ENCODE measurements around the gene NOL3. TPM values are rescaled to one million over a fixed set of nuclear protein-coding genes. Genes with fewer than 3 reads are reported as not detected.

NOL3 gene
- total and polyA plus RNA-seq, 4 donors, result 25.3 to 51.9 (median 41.2) TPM

- DNase-seq, result no peak
- peak overlapping the region in 1 of 2 donors; percentile 8 for H3K9ac ChIP-seq (ENCODE audit: insufficient read depth in 1 of 2, low read length in 2 of 2)
- peak overlapping the region; percentile 70 to 85 for H3K27ac ChIP-seq (ENCODE audit: low read depth in 1 of 2, low read length in 1 of 2)
- no peaks in the 10 kb centered on the region for H3K36me3 ChIP-seq (ENCODE audit: control insufficient read depth in 4 of 4, insufficient read depth in 4 of 4, low read length in 4 of 4)
- ATAC-seq (ENCODE audit: insufficient read depth, low FRiP score), result peak; percentile 1
- no peak for TF ChIP-seq CTCF (IDR thresholded peaks at IDR 0.05; ENCODE audit: control extremely low read depth, extremely low read depth)
- H3K27me3 ChIP-seq (ENCODE audit: control insufficient read depth in 3 of 3, insufficient read depth in 3 of 3, low read length in 2 of 3), result peaks cover 0 to 51% (median 30%) of the 10 kb centered on the region in 3 donors
- H3K9me3 ChIP-seq (ENCODE audit: control insufficient read depth in 4 of 4, insufficient read depth in 3 of 4, low read length in 3 of 4), result no peaks in the 10 kb centered on the region
- peaks cover 0 to 46% (median 15%) of the 10 kb centered on the region in 5 donors for H3K4me1 ChIP-seq (ENCODE audit: control insufficient read depth in 5 of 5, insufficient read depth in 5 of 5, low read length in 5 of 5)
- WGBS, 2 donors, result 42% methylated on average over 14 of the region's 14 CpGs
- H3K4me3 ChIP-seq, result no peak overlapping the region
Observed at GRCh38 chr16:67170949-67171649, 761 bp downstream of the NOL3 start.

GRCh38 chr16:67173323-67173722, 3.0 kb downstream of the NOL3 start:
- Histone ChIP-seq H3K27me3 (ENCODE audit: control insufficient read depth in 3 of 3, insufficient read depth in 3 of 3, low read length in 2 of 3) (peaks cover 0 to 29% (median 13%) of the 10 kb centered on the region in 3 donors), H3K9ac (ENCODE audit: insufficient read depth in 1 of 2, low read length in 2 of 2) (no peak overlapping the region), H3K9me3 (ENCODE audit: control insufficient read depth in 4 of 4, insufficient read depth in 3 of 4, low read length in 3 of 4) (no peaks in the 10 kb centered on the region), H3K36me3 (ENCODE audit: control insufficient read depth in 4 of 4, insufficient read depth in 4 of 4, low read length in 4 of 4) (peaks cover 0 to 1% (median 0%) of the 10 kb centered on the region in 4 donors), H3K27ac (ENCODE audit: low read depth in 1 of 2, low read length in 1 of 2) (peak overlapping the region; percentile 82 to 89), H3K4me1 (ENCODE audit: control insufficient read depth in 5 of 5, insufficient read depth in 5 of 5, low read length in 5 of 5) (peaks cover 0 to 66% (median 21%) of the 10 kb centered on the region in 5 donors), H3K4me3 (no peak overlapping the region)
- no peak for TF ChIP-seq CTCF (IDR thresholded peaks at IDR 0.05; ENCODE audit: control extremely low read depth, extremely low read depth)
- ATAC-seq (ENCODE audit: insufficient read depth, low FRiP score), result no peak
- DNase-seq, result no peak
- 94 to 95% methylated on average over 1 of the region's 1 CpG for WGBS, 2 donors

GRCh38 chr16:67173808-67174705, 3.7 kb downstream of the NOL3 start:
- Histone ChIP-seq H3K9ac (ENCODE audit: insufficient read depth in 1 of 2, low read length in 2 of 2) (no peak overlapping the region), H3K4me1 (ENCODE audit: control insufficient read depth in 5 of 5, insufficient read depth in 5 of 5, low read length in 5 of 5) (peaks cover 0 to 70% (median 22%) of the 10 kb centered on the region in 5 donors), H3K36me3 (ENCODE audit: control insufficient read depth in 4 of 4, insufficient read depth in 4 of 4, low read length in 4 of 4) (peaks cover 0 to 1% (median 0%) of the 10 kb centered on the region in 4 donors), H3K4me3 (peak overlapping the region; percentile 33), H3K9me3 (ENCODE audit: control insufficient read depth in 4 of 4, insufficient read depth in 3 of 4, low read length in 3 of 4) (no peaks in the 10 kb centered on the region), H3K27ac (ENCODE audit: low read depth in 1 of 2, low read length in 1 of 2) (peak overlapping the region; percentile 82 to 89), H3K27me3 (ENCODE audit: control insufficient read depth in 3 of 3, insufficient read depth in 3 of 3, low read length in 2 of 3) (peaks cover 0 to 22% (median 13%) of the 10 kb centered on the region in 3 donors)
- 1 to 2% methylated on average over 59 to 71 of the region's 71 CpGs for WGBS, 2 donors
- peak; percentile 11 for TF ChIP-seq CTCF (IDR thresholded peaks at IDR 0.05; ENCODE audit: control extremely low read depth, extremely low read depth)
- peak; percentile 71 to 81 (median 77) for DNase-seq
- ATAC-seq (ENCODE audit: insufficient read depth, low FRiP score), result peak; percentile 68

Data from lung (tissue), 12 donors.